HEK293 (cell line): ENCODE results near the gene DEFB129.

ENCODE experiments used
- CTCF ChIP-seq: fragments of 450-650 bp; formaldehyde crosslinking; IDR thresholded peaks from 2 replicates; pipeline ENCODE4 v1.5.1; 2016; ENCODE audit warnings: missing biosample characterization, missing genetic modification characterization
- REST ChIP-seq: fragments of 450-650 bp; formaldehyde crosslinking; IDR thresholded peaks from 2 replicates; pipeline ENCODE4 v1.5.1; 2016; ENCODE audit warnings: missing biosample characterization, missing genetic modification characterization
- TCF7L2 ChIP-seq: IDR thresholded peaks from 2 replicates; pipeline ENCODE4 v1.6.1; 2011; ENCODE audit warnings: low read depth, mild to moderate bottlenecking, inconsistent platforms, low read length, moderate library complexity, borderline replicate concordance
- ZBTB21 ChIP-seq: fragments of 450-650 bp; formaldehyde crosslinking; IDR thresholded peaks from 2 replicates; pipeline ENCODE4 v1.5.1; 2017; ENCODE audit warnings: missing biosample characterization, missing genetic modification characterization
- ZBTB49 ChIP-seq: fragments of 450-650 bp; formaldehyde crosslinking; IDR thresholded peaks from 2 replicates; pipeline ENCODE4 v1.5.1; 2016; ENCODE audit warnings: missing biosample characterization, missing genetic modification characterization, low read depth
- ZNF140 ChIP-seq: fragments of 450-650 bp; formaldehyde crosslinking; IDR thresholded peaks from 2 replicates; pipeline ENCODE4 v1.5.1; 2016; ENCODE audit warnings: missing biosample characterization, missing genetic modification characterization
- ZNF621 ChIP-seq: fragments of 450-650 bp; formaldehyde crosslinking; IDR thresholded peaks from 2 replicates; pipeline ENCODE4 v1.5.1; 2017; ENCODE audit warnings: missing biosample characterization, missing genetic modification characterization
- ZNF670 ChIP-seq: fragments of 450-650 bp; formaldehyde crosslinking; IDR thresholded peaks from 2 replicates; pipeline ENCODE4 v1.5.1; 2016; ENCODE audit warnings: missing biosample characterization, missing genetic modification characterization, low read depth
- ZNF707 ChIP-seq: fragments of 450-650 bp; formaldehyde crosslinking; IDR thresholded peaks from 2 replicates; pipeline ENCODE4 v1.5.1; 2016; ENCODE audit warnings: missing biosample characterization, missing genetic modification characterization
- ZNF785 ChIP-seq: fragments of 450-650 bp; formaldehyde crosslinking; IDR thresholded peaks from 2 replicates; pipeline ENCODE4 v1.5.1; 2016; ENCODE audit warnings: missing biosample characterization, missing genetic modification characterization
- ZSCAN30 ChIP-seq: fragments of 450-650 bp; IDR thresholded peaks from 2 replicates; pipeline ENCODE4 v1.5.1; 2018; ENCODE audit warnings: missing biosample characterization, mild to moderate bottlenecking, missing genetic modification characterization, moderate library complexity

DNA sequence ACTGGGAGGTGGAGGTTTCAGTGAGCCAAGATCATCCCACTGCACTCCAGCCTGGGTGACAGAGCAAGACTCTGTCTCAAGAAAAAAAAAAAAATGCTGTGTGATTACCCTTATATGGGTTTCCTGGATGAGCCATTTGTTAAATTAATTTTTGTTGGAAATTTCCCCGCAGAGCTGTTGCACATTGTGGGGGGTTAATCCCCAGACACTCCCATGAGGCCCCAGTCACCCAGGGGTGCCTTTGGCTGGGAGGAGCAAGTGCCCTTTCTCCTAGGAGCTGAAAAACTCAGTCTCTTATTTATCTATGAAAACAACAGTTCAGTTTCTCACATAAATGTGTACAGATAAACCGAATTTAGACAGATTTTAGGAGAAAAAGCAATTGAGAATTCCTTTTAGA, 25.7 kb downstream of the DEFB129 start:
- TF ChIP-seq TCF7L2: no peak
- no peak for TF ChIP-seq ZNF621
- no peak for TF ChIP-seq CTCF (tag by site-specific recombination)
- TF ChIP-seq REST: no peak
- no peak for TF ChIP-seq ZNF785 (tag by site-specific recombination)
- TF ChIP-seq ZNF670 (tag by site-specific recombination): no peak
- TF ChIP-seq ZNF140 (tag by site-specific recombination): no peak
- TF ChIP-seq ZBTB21 (tag by site-specific recombination): no peak
- no peak for TF ChIP-seq ZBTB49 (tag by site-specific recombination)
- TF ChIP-seq ZSCAN30: no peak
- no peak for TF ChIP-seq ZNF707 (tag by site-specific recombination)
